Lung (tissue), 12 donors: ENCODE measurements around the gene GRIK1. TPM values are rescaled to one million over a fixed set of nuclear protein-coding genes. Genes with fewer than 3 reads are reported as not detected.

Experiments
- ATAC-seq: fragments of 200-7000 bp; cut with Tn5 transposase; one replicate; pipeline ENCODE4 v1.9.1; 2020; ENCODE audit warnings: moderate number of reproducible peaks; ENCODE audit not compliant: insufficient read depth, low FRiP score
- DNase-seq, 3 donors: peaks; one replicate each; pipeline ENCODE4 v3.0.0-alpha.2; 2013 to 2017
- H3K27ac ChIP-seq, 2 donors: one replicate each; pipeline ENCODE4 v1.5.1; 2013; ENCODE audit warnings: mild to moderate bottlenecking in 2 of 2, moderate library complexity in 2 of 2, control low read depth in 1 of 2, inconsistent platforms in 1 of 2, low read depth in 1 of 2, low read length in 1 of 2
- H3K27me3 ChIP-seq, 3 donors: one replicate each; pipeline ENCODE4 v1.5.1; 2013; ENCODE audit warnings: low read length in 2 of 3; ENCODE audit not compliant: control insufficient read depth in 3 of 3, insufficient read depth in 3 of 3
- H3K36me3 ChIP-seq, 4 donors: one replicate each; pipeline ENCODE4 v1.5.1; 2013; ENCODE audit warnings: low read length in 4 of 4, mild to moderate bottlenecking in 1 of 4, moderate library complexity in 1 of 4; ENCODE audit not compliant: control insufficient read depth in 4 of 4, insufficient read depth in 4 of 4
- H3K4me1 ChIP-seq, 5 donors: one replicate each; pipeline ENCODE4 v1.5.1; 2013; ENCODE audit warnings: low read length in 5 of 5, mild to moderate bottlenecking in 2 of 5, moderate library complexity in 1 of 5; ENCODE audit not compliant: control insufficient read depth in 5 of 5, insufficient read depth in 5 of 5
- H3K4me3 ChIP-seq: one replicate; pipeline ENCODE4 v1.5.1; 2013; ENCODE audit warnings: mild to moderate bottlenecking, control low read depth, moderate library complexity
- H3K9ac ChIP-seq, 2 donors: one replicate each; pipeline ENCODE4 v1.5.1; 2013; ENCODE audit warnings: low read length in 2 of 2, control low read depth in 1 of 2; ENCODE audit not compliant: insufficient read depth in 1 of 2
- H3K9me3 ChIP-seq, 4 donors: one replicate each; pipeline ENCODE4 v1.5.1; 2013; ENCODE audit warnings: low read length in 3 of 4, mild to moderate bottlenecking in 1 of 4, moderate library complexity in 1 of 4; ENCODE audit not compliant: control insufficient read depth in 4 of 4, insufficient read depth in 3 of 4
- WGBS, 2 donors: extraction: QIAGEN DNeasy Blood & Tissue Kit; methylation state at CpG; one replicate each; pipeline ENCODE4 v1.1.7; 2013; 5-methylcytosine and 5-hydroxymethylcytosine counted together
- polyA plus RNA-seq, 2 donors: library from polyadenylated mRNA; stranded (reverse); fragments of 200-250 nt; gene quantifications; one replicate each; pipeline ENCODE4 v1.2.1, GENCODE V29; 2013
- total RNA-seq, 2 donors: library from RNA; depleted of rRNA in 1 of 2; stranded (reverse); fragments of >200 nt in 1 of 2; gene quantifications; one replicate each; pipeline ENCODE4 v1.2.1, GENCODE V29; 2014 to 2021
- TF ChIP-seq, protein P1 (sequence below): IDR thresholded peaks from 2 replicates; pipeline ENCODE4 v1.5.1; 2012; ENCODE audit warnings: mild to moderate bottlenecking; ENCODE audit errors: control extremely low read depth, extremely low read depth
- donor health status: control.
- donor health status: control.
- donor health status: Bipolar disorder and iron deficiency.
- donor health status: healthy.
- donor health status: DM: yes; HTN: yes; CAD: no.

Gene GRIK1
- total and polyA plus RNA-seq, 4 donors: 0.26 TPM; not detected in 3

DNA sequence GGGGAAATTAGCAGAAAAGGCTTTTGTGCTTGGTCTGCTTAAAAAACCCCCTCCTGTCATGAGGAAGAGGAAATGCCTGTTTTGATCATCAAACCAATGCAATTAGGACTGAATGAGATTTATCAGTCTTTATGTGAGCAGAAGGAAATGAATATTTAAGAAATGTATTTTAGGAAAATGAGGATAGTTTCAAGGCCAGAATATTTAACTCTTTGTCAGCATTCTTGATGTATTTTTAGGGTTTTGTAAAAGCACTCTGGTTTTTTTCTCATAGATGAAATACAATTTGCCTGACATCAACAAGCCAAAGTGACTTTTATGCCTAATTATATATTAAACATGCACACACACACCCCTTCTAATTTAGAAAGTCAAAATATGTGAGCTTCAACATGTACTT is 213.8 kb downstream of the GRIK1 start:
- Histone ChIP-seq H3K4me3 (no peak overlapping the region), H3K27me3 (no peaks in the 10 kb centered on the region)
- ATAC-seq: no peak

GRCh38 chr21:29725025-29725736 is 214.6 kb downstream of the GRIK1 start:
- TF ChIP-seq, protein P1, sequence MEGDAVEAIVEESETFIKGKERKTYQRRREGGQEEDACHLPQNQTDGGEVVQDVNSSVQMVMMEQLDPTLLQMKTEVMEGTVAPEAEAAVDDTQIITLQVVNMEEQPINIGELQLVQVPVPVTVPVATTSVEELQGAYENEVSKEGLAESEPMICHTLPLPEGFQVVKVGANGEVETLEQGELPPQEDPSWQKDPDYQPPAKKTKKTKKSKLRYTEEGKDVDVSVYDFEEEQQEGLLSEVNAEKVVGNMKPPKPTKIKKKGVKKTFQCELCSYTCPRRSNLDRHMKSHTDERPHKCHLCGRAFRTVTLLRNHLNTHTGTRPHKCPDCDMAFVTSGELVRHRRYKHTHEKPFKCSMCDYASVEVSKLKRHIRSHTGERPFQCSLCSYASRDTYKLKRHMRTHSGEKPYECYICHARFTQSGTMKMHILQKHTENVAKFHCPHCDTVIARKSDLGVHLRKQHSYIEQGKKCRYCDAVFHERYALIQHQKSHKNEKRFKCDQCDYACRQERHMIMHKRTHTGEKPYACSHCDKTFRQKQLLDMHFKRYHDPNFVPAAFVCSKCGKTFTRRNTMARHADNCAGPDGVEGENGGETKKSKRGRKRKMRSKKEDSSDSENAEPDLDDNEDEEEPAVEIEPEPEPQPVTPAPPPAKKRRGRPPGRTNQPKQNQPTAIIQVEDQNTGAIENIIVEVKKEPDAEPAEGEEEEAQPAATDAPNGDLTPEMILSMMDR: no peak
- Histone ChIP-seq H3K9me3 (no peaks in the 10 kb centered on the region), H3K27ac (no peak overlapping the region), H3K27me3 (no peaks in the 10 kb centered on the region), H3K9ac (no peak overlapping the region), H3K4me1 (no peaks in the 10 kb centered on the region), H3K36me3 (no peaks in the 10 kb centered on the region), H3K4me3 (no peak overlapping the region)
- WGBS, 2 donors: 71 to 84% methylated on average over 9 of the region's 9 CpGs
- ATAC-seq (no peak), DNase-seq (no peak)

More for the DNA sequence above, 213.8 kb downstream of the GRIK1 start:
- Histone ChIP-seq H3K36me3 (no peaks in the 10 kb centered on the region), H3K9me3 (no peaks in the 10 kb centered on the region), H3K9ac (no peak overlapping the region), H3K4me1 (no peaks in the 10 kb centered on the region), H3K27ac (no peak overlapping the region)
- DNase-seq: no peak
- TF ChIP-seq, protein P1: no peak

- no peak for DNase-seq
- H3K27ac ChIP-seq: no peak overlapping the region
- ATAC-seq: no peak
- H3K9me3 ChIP-seq: no peaks in the 10 kb centered on the region
- H3K36me3 ChIP-seq: no peaks in the 10 kb centered on the region
- H3K4me3 ChIP-seq: no peak overlapping the region
- TF ChIP-seq, protein P1: no peak
- H3K9ac ChIP-seq: no peak overlapping the region
- no peaks in the 10 kb centered on the region for H3K27me3 ChIP-seq
- no peaks in the 10 kb centered on the region for H3K4me1 ChIP-seq
- WGBS, 2 donors: 95% methylated on average over 2 of the region's 2 CpGs
Observed at GRCh38 chr21:29721964-29722363, 217.8 kb downstream of the GRIK1 start.

DNA sequence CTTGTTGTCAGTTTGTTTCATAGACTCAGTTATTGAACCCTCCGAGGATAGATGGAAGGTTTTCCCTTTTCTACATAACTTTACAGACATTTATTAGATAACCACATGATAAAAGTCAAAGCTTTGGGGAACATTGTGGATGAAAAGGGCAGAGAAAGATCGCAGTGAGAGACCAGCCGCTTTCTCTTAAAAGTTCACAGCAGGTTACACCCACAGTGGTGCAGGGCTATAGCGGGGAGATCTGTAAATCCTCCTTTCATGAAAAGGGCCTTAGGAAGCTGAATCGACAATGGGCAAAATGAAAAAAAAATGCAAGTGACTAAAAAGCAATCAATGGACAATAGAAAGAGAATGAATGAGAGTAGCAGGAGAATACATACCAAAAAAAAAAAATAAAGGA is 218.6 kb downstream of the GRIK1 start:
- DNase-seq (no peak), ATAC-seq (no peak)
- H3K36me3 ChIP-seq: no peaks in the 10 kb centered on the region
- no peaks in the 10 kb centered on the region for H3K27me3 ChIP-seq
- no peak overlapping the region for H3K4me3 ChIP-seq
- WGBS, 2 donors: 84 to 87% methylated on average over 5 of the region's 5 CpGs
- no peaks in the 10 kb centered on the region for H3K4me1 ChIP-seq
- no peak overlapping the region for H3K9ac ChIP-seq
- H3K9me3 ChIP-seq: peaks cover 0 to 2% (median 0%) of the 10 kb centered on the region in 4 donors
- TF ChIP-seq, protein P1: no peak
- no peak overlapping the region for H3K27ac ChIP-seq
